H9 (cell line): ENCODE data around the gene BLMH. TPM values are rescaled to one million over a fixed set of nuclear protein-coding genes. Genes with fewer than 3 reads are reported as not detected.

Source experiments
- DNase-seq: peaks from one replicate; pipeline ENCODE4 v3.0.0-alpha.2; 2017
- H2AFZ ChIP-seq: one replicate; pipeline ENCODE4 v1.6.1; 2013; ENCODE audit warnings: mild to moderate bottlenecking, low read length, control low read depth, moderate library complexity
- H2AK5ac ChIP-seq: 2 replicates; pipeline ENCODE4 v1.6.1; 2013; ENCODE audit warnings: low read length, control low read depth, mixed read lengths; ENCODE audit not compliant: insufficient read length
- H2BK120ac ChIP-seq: one replicate; pipeline ENCODE4 v1.6.1; 2013; ENCODE audit warnings: low read depth, mild to moderate bottlenecking, low read length, control low read depth, inconsistent platforms; ENCODE audit not compliant: poor library complexity, severe bottlenecking
- H2BK12ac ChIP-seq: 2 replicates; pipeline ENCODE4 v1.6.1; 2013; ENCODE audit warnings: low read length, control low read depth, mixed read lengths, low read depth; ENCODE audit not compliant: insufficient read length
- H2BK15ac ChIP-seq: 2 replicates; pipeline ENCODE4 v1.6.1; 2013; ENCODE audit warnings: low read depth, low read length, control low read depth
- H2BK20ac ChIP-seq: one replicate; pipeline ENCODE4 v1.6.1; 2013; ENCODE audit warnings: low read depth, mild to moderate bottlenecking, low read length, control low read depth, inconsistent platforms; ENCODE audit not compliant: poor library complexity, severe bottlenecking
- H2BK5ac ChIP-seq: 2 replicates; pipeline ENCODE4 v1.6.1; 2013; ENCODE audit warnings: low read length, control low read depth, mixed read lengths; ENCODE audit not compliant: insufficient read length
- H3K14ac ChIP-seq: 2 replicates; pipeline ENCODE4 v1.6.1; 2013; ENCODE audit warnings: low read length, control low read depth; ENCODE audit not compliant: insufficient read depth
- H3K18ac ChIP-seq: 2 replicates; pipeline ENCODE4 v1.6.1; 2013; ENCODE audit warnings: low read depth, mild to moderate bottlenecking, mixed read lengths, low read length, control low read depth; ENCODE audit not compliant: insufficient read length
- H3K23ac ChIP-seq: 2 replicates; pipeline ENCODE4 v1.6.1; 2013; ENCODE audit warnings: low read length, control low read depth, mixed read lengths, low read depth; ENCODE audit not compliant: insufficient read length
- H3K23me2 ChIP-seq: 2 replicates; pipeline ENCODE4 v1.6.1; 2013; ENCODE audit warnings: low read depth, mild to moderate bottlenecking, mixed read lengths, low read length, control low read depth; ENCODE audit not compliant: insufficient read length, poor library complexity, severe bottlenecking
- H3K27ac ChIP-seq: 2 replicates; pipeline ENCODE4 v1.5.1; 2013; ENCODE audit warnings: low read length, control low read depth, mixed read lengths, low read depth; ENCODE audit not compliant: insufficient read length
- H3K27me3 ChIP-seq: 2 replicates; pipeline ENCODE4 v1.6.1; 2013; ENCODE audit warnings: low read length, control low read depth, inconsistent platforms; ENCODE audit not compliant: insufficient read depth
- H3K4ac ChIP-seq: 2 replicates; pipeline ENCODE4 v1.6.1; 2013; ENCODE audit warnings: low read depth, mild to moderate bottlenecking, control low read depth, inconsistent platforms, low read length, moderate library complexity
- H3K4me1 ChIP-seq: 2 replicates; pipeline ENCODE4 v1.6.1; 2013; ENCODE audit warnings: low read length, control low read depth, inconsistent platforms; ENCODE audit not compliant: insufficient read depth
- H3K4me2 ChIP-seq: 2 replicates; pipeline ENCODE4 v1.6.1; 2013; ENCODE audit warnings: low read length, control low read depth, mixed read lengths; ENCODE audit not compliant: insufficient read length, insufficient read depth
- H3K56ac ChIP-seq: 2 replicates; pipeline ENCODE4 v1.6.1; 2013; ENCODE audit warnings: low read depth, mild to moderate bottlenecking, mixed read lengths, low read length, control low read depth; ENCODE audit not compliant: insufficient read length
- H3K79me1 ChIP-seq: 2 replicates; pipeline ENCODE4 v1.6.1; 2013; ENCODE audit warnings: low read depth, mild to moderate bottlenecking, moderate library complexity, low read length, control low read depth, inconsistent platforms; ENCODE audit not compliant: insufficient read depth, poor library complexity, severe bottlenecking
- H3K79me2 ChIP-seq: 2 replicates; pipeline ENCODE4 v1.6.1; 2013; ENCODE audit warnings: low read length, control low read depth, inconsistent platforms; ENCODE audit not compliant: insufficient read depth
- H3K9ac ChIP-seq: 2 replicates; pipeline ENCODE4 v1.6.1; 2013; ENCODE audit warnings: low read length, control low read depth, mixed read lengths; ENCODE audit not compliant: insufficient read length; ENCODE audit errors: extremely low read depth
- H3K9me3 ChIP-seq: one replicate; pipeline ENCODE4 v1.6.1; 2013; ENCODE audit warnings: low read depth, low read length, inconsistent platforms; ENCODE audit not compliant: control insufficient read depth
- H3T11ph ChIP-seq: one replicate; pipeline ENCODE4 v1.6.1; 2013; ENCODE audit warnings: mild to moderate bottlenecking, low read length, control low read depth, inconsistent platforms
- H4K20me1 ChIP-seq: one replicate; pipeline ENCODE4 v1.6.1; 2013; ENCODE audit not compliant: control insufficient read depth, insufficient read length, insufficient read depth
- H4K5ac ChIP-seq: 2 replicates; pipeline ENCODE4 v1.6.1; 2013; ENCODE audit warnings: low read depth, mild to moderate bottlenecking, mixed read lengths, low read length, control low read depth; ENCODE audit not compliant: insufficient read length
- H4K8ac ChIP-seq: replicated peaks from 2 replicates; pipeline ENCODE4 v1.6.1; 2013; ENCODE audit warnings: low read length, control low read depth, mixed read lengths, low read depth; ENCODE audit not compliant: insufficient read length
- H4K91ac ChIP-seq: 2 replicates; pipeline ENCODE4 v1.6.1; 2013; ENCODE audit warnings: low read depth, mild to moderate bottlenecking, moderate library complexity, mixed read lengths, low read length, control low read depth; ENCODE audit not compliant: insufficient read length
- H3K27ac Mint-ChIP-seq, 3 experiments: 2 replicates in 2 of 3; 3 replicates in 1 of 3; pipeline ENCODE4 v1.8.0; 2020 to 2021; ENCODE audit warnings: mixed read lengths in 3 of 3, mild to moderate bottlenecking in 1 of 3, moderate library complexity in 1 of 3
- H3K27me3 Mint-ChIP-seq: 2 replicates; pipeline ENCODE4 v1.8.0; 2021; ENCODE audit warnings: low read depth, mild to moderate bottlenecking, moderate library complexity, mixed read lengths
- H3K36me3 Mint-ChIP-seq, 3 experiments: 2 replicates in 2 of 3; 3 replicates in 1 of 3; pipeline ENCODE4 v1.8.0; 2020 to 2021; ENCODE audit warnings: low read depth in 3 of 3, mixed read lengths in 3 of 3; ENCODE audit not compliant: insufficient read depth in 1 of 3
- H3K4me1 Mint-ChIP-seq, 2 experiments: 2 replicates each; pipeline ENCODE4 v1.8.0; 2020; ENCODE audit warnings: mixed read lengths in 2 of 2
- H3K4me3 Mint-ChIP-seq, 2 experiments: 2 replicates in 1 of 2; 3 replicates in 1 of 2; pipeline ENCODE4 v1.8.0; 2020 to 2021; ENCODE audit warnings: mild to moderate bottlenecking in 2 of 2, mixed read lengths in 2 of 2, moderate library complexity in 1 of 2
- H3K9me3 Mint-ChIP-seq, 2 experiments: 2 replicates in 1 of 2; 3 replicates in 1 of 2; pipeline ENCODE4 v1.8.0; 2020; ENCODE audit warnings: mild to moderate bottlenecking in 2 of 2, mixed read lengths in 2 of 2, moderate library complexity in 1 of 2
- CTCF ChIP-seq: fragments of 200-600 bp; sonication (generic); conservative IDR thresholded peaks from 3 replicates; pipeline ENCODE4 v1.8.0; 2021; ENCODE audit warnings: antibody characterized with exemption, mild to moderate bottlenecking
- WGBS: extraction: QIAGEN DNeasy Blood & Tissue Kit; methylation state at CpG from one replicate; pipeline ENCODE4 v1.1.7; 2013; ENCODE audit warnings: missing lambda C conversion rate, low lambda C conversion rate, mixed read lengths; ENCODE audit not compliant: insufficient read length; ENCODE audit errors: extremely low coverage; 5-methylcytosine and 5-hydroxymethylcytosine counted together
- total RNA-seq: library from RNA; stranded (reverse); gene quantifications from 2 replicates; pipeline ENCODE4 v1.2.1, GENCODE V29; 2021

The BLMH gene
- total RNA-seq, 1 experiment from 2014 or later = 74.7 TPM

GRCh38 chr17:30339086-30339485 lies 47.3 kb upstream of the BLMH start:
- no peak overlapping the region for H2BK5ac ChIP-seq

More at GRCh38 chr17:30339086-30339485, 47.3 kb upstream of the BLMH start:
- H2BK20ac ChIP-seq = no peak overlapping the region
- WGBS = no CpG with 5 or more reads among the region's 2 CpGs
- Mint-ChIP-seq H3K27me3 (peaks cover 13% of the 10 kb centered on the region), H3K4me3 (no peak overlapping the region), H3K9me3 (no peaks in the 10 kb centered on the region), H3K4me1 (peaks cover 13 to 14% of the 10 kb centered on the region in 2 experiments), H3K36me3 (no peaks in the 10 kb centered on the region), H3K27ac (no peak overlapping the region)
- no peak for DNase-seq
- H2AK5ac ChIP-seq = no peak overlapping the region
- H3K4me1 ChIP-seq = peaks cover 3% of the 10 kb centered on the region; the same call in 1 of the 2 replicates
- no peak overlapping the region for H3K23ac ChIP-seq
- no peak overlapping the region for H3T11ph ChIP-seq
- no peaks in the 10 kb centered on the region for H3K9me3 ChIP-seq
- no peak overlapping the region for H3K27ac ChIP-seq
- H3K18ac ChIP-seq = no peak overlapping the region
- H4K20me1 ChIP-seq = no peaks in the 10 kb centered on the region
- H3K4me2 ChIP-seq = no peak overlapping the region
- no peak overlapping the region for H3K56ac ChIP-seq
- H4K8ac ChIP-seq = no peak overlapping the region
- TF ChIP-seq CTCF = no peak
- H3K79me2 ChIP-seq = no peaks in the 10 kb centered on the region
- no peak overlapping the region for H2AFZ ChIP-seq
- no peak overlapping the region for H3K9ac ChIP-seq
- no peak overlapping the region for H2BK12ac ChIP-seq
- H3K14ac ChIP-seq = no peak overlapping the region
- H3K4ac ChIP-seq = no peak overlapping the region
- no peak overlapping the region for H4K5ac ChIP-seq
- H4K91ac ChIP-seq = no peak overlapping the region
- no peaks in the 10 kb centered on the region for H3K23me2 ChIP-seq
- H3K79me1 ChIP-seq = no peaks in the 10 kb centered on the region
- H2BK120ac ChIP-seq = no peak overlapping the region
- H3K27me3 ChIP-seq = no peaks in the 10 kb centered on the region; the same call in 1 of the 2 replicates
- no peak overlapping the region for H2BK15ac ChIP-seq
